PC-3 (cell line): ENCODE measurements around the gene ARSK. TPM values are rescaled to one million over a fixed set of nuclear protein-coding genes. Genes with fewer than 3 reads are reported as not detected.

Source experiments
- ATAC-seq: fragments of 200-7000 bp; cut with Tn5 transposase; 2 replicates; pipeline ENCODE4 v1.9.1; 2020; ENCODE audit warnings: mild to moderate bottlenecking, moderate library complexity
- BruUV-seq: library from RNA; stranded (reverse); fragments of 400-500 nt; replicated peaks from 2 replicates; lab custom pipeline; 2021; lab: Mats Ljungman, UMichigan
- CTCF ChIA-PET: fragments of 300-600 bp; sonication (Branson Sonifier 250); formaldehyde crosslinking; loops from one replicate; lab custom pipeline; 2022; ENCODE audit warnings: antibody characterized with exemption; lab: Charles Lee
- POLR2A ChIA-PET: fragments of 300-600 bp; sonication (Branson Sonifier 250); formaldehyde crosslinking; loops from one replicate; lab custom pipeline; 2022; ENCODE audit warnings: antibody characterized with exemption; ENCODE audit not compliant: unreplicated experiment; lab: Charles Lee
- DNase-seq: peaks from one replicate; pipeline ENCODE4 v3.0.0-alpha.2; 2015
- H2AFZ ChIP-seq: fragments of 300-600 bp; sonication (generic); 2 replicates; pipeline ENCODE4 v1.6.0; 2016; ENCODE audit warnings: antibody characterized with exemption, low read length
- H3F3A ChIP-seq: fragments of 300-600 bp; sonication (generic); one replicate; pipeline ENCODE4 v1.6.0; 2017; ENCODE audit warnings: antibody characterized with exemption, low read length, control low read depth, mild to moderate bottlenecking; ENCODE audit not compliant: unreplicated experiment
- H3K27ac ChIP-seq: fragments of 300-600 bp; sonication (generic); 2 replicates; pipeline ENCODE4 v1.5.1; 2016; ENCODE audit warnings: mild to moderate bottlenecking, low read length
- H3K27me3 ChIP-seq: fragments of 300-600 bp; sonication (generic); 2 replicates; pipeline ENCODE4 v1.6.1; 2016; ENCODE audit warnings: low read length, mixed read lengths
- H3K36me3 ChIP-seq: fragments of 300-600 bp; sonication (generic); 2 replicates; pipeline ENCODE4 v1.6.1; 2016; ENCODE audit warnings: low read depth, mixed run types, low read length, mixed read lengths
- H3K4me1 ChIP-seq: fragments of 300-600 bp; sonication (generic); 2 replicates; pipeline ENCODE4 v1.5.1; 2016; ENCODE audit warnings: low read length; ENCODE audit not compliant: insufficient read depth
- H3K4me2 ChIP-seq: fragments of 300-600 bp; sonication (generic); 2 replicates; pipeline ENCODE4 v1.6.0; 2016; ENCODE audit warnings: low read length
- H3K4me3 ChIP-seq: fragments of 300-600 bp; sonication (generic); 2 replicates; pipeline ENCODE4 v1.5.1; 2016; ENCODE audit warnings: mild to moderate bottlenecking, low read length, mixed read lengths
- H3K79me2 ChIP-seq: fragments of 300-600 bp; sonication (generic); 2 replicates; pipeline ENCODE4 v1.6.1; 2017; ENCODE audit warnings: low read length, mixed read lengths
- H3K9ac ChIP-seq: fragments of 300-600 bp; sonication (generic); 2 replicates; pipeline ENCODE4 v1.6.0; 2016; ENCODE audit warnings: mild to moderate bottlenecking, low read length
- H3K9me2 ChIP-seq: fragments of 300-600 bp; sonication (generic); replicated peaks from 2 replicates; pipeline ENCODE4 v1.6.1; 2016; ENCODE audit warnings: mixed run types, low read length, mixed read lengths
- H3K9me3 ChIP-seq: fragments of 300-600 bp; sonication (generic); 2 replicates; pipeline ENCODE4 v1.6.1; 2016; ENCODE audit warnings: low read length, mixed read lengths
- H4K20me1 ChIP-seq: fragments of 300-600 bp; sonication (generic); 2 replicates; pipeline ENCODE4 v1.6.1; 2016; ENCODE audit warnings: low read length, mixed read lengths
- CTCF ChIP-seq: fragments of 300-600 bp; sonication (generic); conservative IDR thresholded peaks from 2 replicates; pipeline ENCODE4 v1.5.1; 2017; ENCODE audit warnings: antibody characterized with exemption, low read depth, mild to moderate bottlenecking, low read length
- EZH2 ChIP-seq: fragments of 300-600 bp; sonication (generic); IDR thresholded peaks from one replicate; pipeline ENCODE4 v1.6.1; 2017; ENCODE audit warnings: antibody characterized with exemption, mild to moderate bottlenecking, low read length; ENCODE audit not compliant: unreplicated experiment
- EZH2phosphoT487 ChIP-seq: fragments of 300-600 bp; sonication (generic); IDR thresholded peaks from 2 replicates; pipeline ENCODE4 v1.6.1; 2018; ENCODE audit warnings: mild to moderate bottlenecking, antibody characterized with exemption, low read length, borderline replicate concordance
- intact Hi-C: fragments of 100-400 bp; cut with micrococcal nuclease; formaldehyde crosslinking; loops from 2 replicates; pipeline ENCODE4 v1.9.0; 2023
- total RNA-seq: library from RNA; depleted of rRNA; stranded (reverse); fragments of >200 nt; gene quantifications from 2 replicates; pipeline ENCODE4 v1.2.3, GENCODE V29; 2014

Gene ARSK
- total RNA-seq, 1 experiment from 2014 or later = 10.5 TPM

GRCh38 chr5:95533106-95533505, 21.8 kb upstream of the ARSK start:
- no peaks in the 10 kb centered on the region for H3K9me2 ChIP-seq
- intact Hi-C loops = no loop called here
- no peaks in the 10 kb centered on the region for H3K79me2 ChIP-seq
- ATAC-seq (no peak), DNase-seq (no peak)
- H3K9ac ChIP-seq = no peak overlapping the region
- POLR2A ChIA-PET = interaction anchor here (0.6 kb wide), 1 partner anchor 16 kb away, joined by 3 read pairs; no protein-coding TSS in a partner anchor
- no peaks in the 10 kb centered on the region for H3K4me1 ChIP-seq
- no peaks in the 10 kb centered on the region for H4K20me1 ChIP-seq
- H2AFZ ChIP-seq = no peak overlapping the region
- peaks cover 7% of the 10 kb centered on the region; the same call in 1 of the 2 replicates for H3K36me3 ChIP-seq
- H3K27me3 ChIP-seq = no peaks in the 10 kb centered on the region
- no peak overlapping the region for H3K27ac ChIP-seq
- H3K4me3 ChIP-seq = no peak overlapping the region
- H3F3A ChIP-seq = no peaks in the 10 kb centered on the region
- TF ChIP-seq EZH2 = no peak
- TF ChIP-seq EZH2phosphoT487 = no peak
- TF ChIP-seq CTCF = no peak
- CTCF ChIA-PET = no interaction called here
- H3K9me3 ChIP-seq = no peaks in the 10 kb centered on the region
- no peak overlapping the region for H3K4me2 ChIP-seq
- BruUV-seq = no TSS peak

DNA sequence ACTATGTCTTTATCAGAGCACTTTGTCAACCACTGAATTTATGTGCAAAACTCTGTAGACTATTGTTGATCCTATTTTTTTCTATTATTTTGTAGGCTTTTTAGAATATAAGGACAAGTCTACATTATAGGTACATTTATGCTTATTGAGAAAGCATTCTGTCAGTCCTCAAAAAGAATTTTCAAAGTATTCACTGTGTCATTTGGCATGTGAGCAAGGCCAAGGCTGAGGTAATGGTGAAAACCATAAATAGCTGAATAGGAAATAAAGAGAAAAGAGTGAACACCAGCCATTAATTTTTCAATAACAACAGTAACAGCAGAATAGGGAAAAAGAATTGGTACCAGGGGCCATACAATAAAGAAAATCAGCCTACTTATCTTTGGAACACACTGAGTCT, 21.1 kb upstream of the ARSK start:
- no peak overlapping the region for H3K27ac ChIP-seq
- H3K79me2 ChIP-seq = no peaks in the 10 kb centered on the region
- H2AFZ ChIP-seq = no peak overlapping the region
- H3K9ac ChIP-seq = no peak overlapping the region
- TF ChIP-seq EZH2phosphoT487 (no peak), EZH2 (no peak), CTCF (no peak)
- ATAC-seq = no peak
- H3K4me3 ChIP-seq = no peak overlapping the region
- BruUV-seq = no TSS peak
- no peaks in the 10 kb centered on the region for H4K20me1 ChIP-seq
- H3K27me3 ChIP-seq = no peaks in the 10 kb centered on the region
- POLR2A ChIA-PET = no interaction called here
- no peaks in the 10 kb centered on the region for H3K4me1 ChIP-seq
- no peaks in the 10 kb centered on the region for H3K9me3 ChIP-seq
- H3F3A ChIP-seq = no peaks in the 10 kb centered on the region
- peaks cover 7% of the 10 kb centered on the region; the same call in 1 of the 2 replicates for H3K36me3 ChIP-seq
- CTCF ChIA-PET = no interaction called here
- no peak overlapping the region for H3K4me2 ChIP-seq
- intact Hi-C loops = no loop called here
- no peak for DNase-seq
- H3K9me2 ChIP-seq = no peaks in the 10 kb centered on the region

- no peaks in the 10 kb centered on the region for H3K79me2 ChIP-seq
- no peak overlapping the region for H3K9ac ChIP-seq
- no peaks in the 10 kb centered on the region for H3K27me3 ChIP-seq
- no peak overlapping the region for H2AFZ ChIP-seq
- H3K27ac ChIP-seq = no peak overlapping the region
- H3K4me2 ChIP-seq = no peak overlapping the region
- H3K36me3 ChIP-seq = peaks cover 14% of the 10 kb centered on the region
- BruUV-seq = no TSS peak
- no peaks in the 10 kb centered on the region for H3K9me3 ChIP-seq
- no peak for TF ChIP-seq CTCF
- TF ChIP-seq EZH2phosphoT487 = no peak
- no peak for TF ChIP-seq EZH2
- intact Hi-C loops = no loop called here
- H3K4me1 ChIP-seq = no peaks in the 10 kb centered on the region
- no peak overlapping the region for H3K4me3 ChIP-seq
- H4K20me1 ChIP-seq = no peaks in the 10 kb centered on the region
- ChIA-PET POLR2A (no interaction called here), CTCF (interaction anchor here (0.6 kb wide), 1 partner anchor 113 kb away, joined by 4 read pairs; no protein-coding TSS in a partner anchor)
- no peaks in the 10 kb centered on the region for H3K9me2 ChIP-seq
- ATAC-seq = no peak
- H3F3A ChIP-seq = no peaks in the 10 kb centered on the region
- DNase-seq = no peak
These were observed 17.4 kb upstream of the ARSK start for GRCh38 chr5:95537501-95537900.
